IPS DF 4.7 (cell line): ENCODE measurements around the gene TMC7.
"Not testable (repeated sequence)": the region's sequence is repeated elsewhere in the genome, so short reads cannot be mapped to it uniquely, and the experiment has no call there.

ENCODE experiments used
- DNase-seq: peaks from one replicate; pipeline ENCODE4 v3.0.0-alpha.2; 2013; ENCODE audit warnings: low spot score; ENCODE audit errors: extremely low read depth

TMC7 gene

DNA sequence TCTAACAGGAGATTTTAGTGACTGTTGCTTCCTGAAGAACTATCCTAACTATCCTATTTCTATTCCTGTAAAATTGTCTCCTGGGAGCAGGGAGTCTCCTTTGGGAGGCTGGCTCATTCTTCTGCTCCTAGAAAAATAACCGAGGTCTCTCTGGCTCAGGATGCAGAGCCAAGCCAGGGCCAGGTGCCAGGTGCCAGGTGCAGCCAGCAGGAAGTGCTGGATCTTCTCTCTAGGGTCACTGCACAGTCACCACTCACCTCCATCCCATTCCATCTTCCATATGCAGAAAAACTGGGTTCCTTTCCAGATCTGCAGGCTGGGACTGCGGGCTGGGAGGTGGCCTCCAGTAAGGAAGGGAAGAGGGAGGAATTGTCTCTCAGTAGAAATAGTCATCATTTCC lies 3.8 kb upstream of the TMC7 start:
- DNase-seq: no peak

DNA sequence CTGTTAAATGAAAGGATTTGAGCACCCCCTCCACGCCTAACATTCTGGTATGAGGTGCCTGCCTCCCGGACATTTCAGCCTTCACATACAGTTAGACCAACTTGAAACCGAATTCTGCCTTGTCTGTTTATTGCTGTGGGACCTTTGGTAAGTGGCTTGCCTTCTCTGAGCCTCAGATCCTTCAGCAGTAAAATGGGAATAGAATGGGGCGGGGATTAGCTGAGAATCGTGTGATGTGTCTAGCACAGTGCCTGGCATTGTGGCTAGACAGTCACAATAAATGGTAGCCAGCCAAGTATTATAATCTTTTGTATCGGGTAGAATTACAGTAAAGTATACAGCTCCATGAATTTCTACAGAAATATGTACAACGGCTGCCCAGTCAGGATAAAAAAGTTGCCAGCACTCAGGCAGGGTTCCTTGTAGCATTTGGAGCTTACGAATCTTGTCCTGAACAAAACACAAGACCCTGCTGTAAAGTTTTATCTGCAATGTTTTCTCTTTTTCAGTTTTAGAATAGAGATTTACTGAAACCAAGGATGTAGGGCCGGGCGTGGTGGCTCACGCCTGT lies 786 bp downstream of the TMC7 start:
- DNase-seq: no peak

DNA sequence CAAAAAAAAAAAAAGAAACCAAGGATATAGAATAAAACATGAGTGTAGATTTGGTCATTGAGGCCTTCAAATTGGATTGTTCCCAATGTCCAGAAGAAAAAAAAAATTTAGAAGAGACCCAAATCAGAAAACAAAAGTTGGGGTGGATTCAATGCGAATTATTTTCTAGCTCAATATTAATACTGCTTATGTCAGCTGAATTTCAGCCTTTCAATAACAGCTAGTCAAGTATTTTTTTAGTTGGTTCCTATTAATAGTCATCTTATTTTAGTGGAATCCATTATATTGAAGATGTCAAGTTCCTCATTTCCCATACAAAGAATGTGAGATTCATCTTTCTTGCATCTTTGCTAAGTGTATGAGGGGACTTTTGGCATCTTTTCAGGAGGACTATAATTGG lies 1.5 kb downstream of the TMC7 start:
- DNase-seq: not testable (repeated sequence)

DNA sequence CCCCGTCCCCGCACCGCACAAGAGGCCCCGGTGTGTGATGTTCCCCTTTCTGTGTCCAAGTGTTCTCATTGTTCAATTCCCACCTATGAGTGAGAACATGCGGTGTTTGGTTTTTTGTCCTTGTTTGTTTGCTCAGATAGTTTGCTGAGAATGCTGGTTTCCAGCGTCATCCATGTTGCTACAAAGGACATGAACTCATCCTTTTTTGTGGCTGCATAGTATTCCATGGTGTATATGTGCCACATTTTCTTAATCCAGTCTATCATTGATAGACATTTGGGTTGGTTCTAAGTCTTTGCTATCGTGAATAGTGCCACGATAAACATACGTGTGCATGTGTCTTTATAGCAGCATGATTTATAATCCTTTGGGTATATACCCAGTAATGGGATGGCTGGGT lies 8.0 kb downstream of the TMC7 start:
- not testable (repeated sequence) for DNase-seq

DNA sequence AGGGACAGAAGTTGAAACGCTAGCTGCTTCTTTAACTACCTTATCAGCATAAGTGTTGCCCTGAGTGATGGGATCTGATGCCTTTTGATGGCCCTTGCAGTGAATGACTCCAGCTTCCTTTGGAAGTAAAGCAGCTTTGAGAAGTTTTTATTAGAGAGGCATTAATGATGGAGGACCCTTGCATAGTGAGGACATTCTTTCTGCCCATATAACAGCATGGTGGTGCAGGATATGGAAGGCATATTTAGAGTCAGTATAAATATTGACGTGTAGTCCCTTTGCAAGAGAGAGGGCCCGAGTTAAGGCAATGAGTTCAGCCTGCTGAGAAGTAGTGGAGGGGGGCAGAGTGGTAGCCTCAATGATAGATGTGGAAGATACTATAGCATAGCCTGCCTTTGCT lies 9.8 kb downstream of the TMC7 start:
- not testable (repeated sequence) for DNase-seq

DNA sequence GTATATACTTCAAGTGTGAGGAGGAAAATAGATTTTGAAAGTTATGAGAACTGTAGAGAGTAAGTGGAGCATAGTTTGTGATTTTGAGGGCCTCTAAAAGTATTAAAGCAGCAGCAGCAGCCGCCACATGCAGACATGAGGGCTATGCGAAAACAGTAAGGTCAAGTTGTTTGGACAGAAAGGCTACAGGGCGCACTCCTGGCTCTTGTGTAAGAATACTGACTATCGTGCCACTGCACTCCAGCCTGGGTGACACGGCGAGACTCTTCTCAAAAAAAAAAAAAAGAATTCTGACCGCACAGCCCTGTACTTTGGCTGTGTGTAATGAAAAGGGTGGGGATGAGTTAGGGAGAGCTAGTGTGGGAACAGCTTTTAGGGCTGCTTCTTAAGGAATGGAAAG lies 10.4 kb downstream of the TMC7 start:
- not testable (repeated sequence) for DNase-seq

DNA sequence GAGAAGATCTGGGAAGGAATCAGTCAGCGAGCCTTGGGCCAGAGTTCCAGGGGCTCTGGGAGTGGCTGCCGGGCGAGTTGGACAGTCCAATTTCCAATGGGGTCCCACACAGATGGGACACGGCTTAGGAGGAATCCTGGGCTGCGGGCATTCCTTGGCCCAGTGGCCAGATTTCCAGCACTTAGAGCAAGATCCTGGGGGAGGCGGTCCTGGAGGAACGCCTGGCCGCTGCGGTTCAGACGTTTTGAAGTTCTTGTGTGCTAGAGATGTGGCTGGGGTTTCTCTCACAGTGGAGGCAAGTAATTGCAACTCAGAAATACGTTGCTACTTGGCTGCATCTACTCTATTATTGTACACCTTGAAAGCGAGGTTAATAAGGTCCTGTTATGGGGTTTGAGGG lies 11.7 kb downstream of the TMC7 start:
- DNase-seq: not testable (repeated sequence)

DNA sequence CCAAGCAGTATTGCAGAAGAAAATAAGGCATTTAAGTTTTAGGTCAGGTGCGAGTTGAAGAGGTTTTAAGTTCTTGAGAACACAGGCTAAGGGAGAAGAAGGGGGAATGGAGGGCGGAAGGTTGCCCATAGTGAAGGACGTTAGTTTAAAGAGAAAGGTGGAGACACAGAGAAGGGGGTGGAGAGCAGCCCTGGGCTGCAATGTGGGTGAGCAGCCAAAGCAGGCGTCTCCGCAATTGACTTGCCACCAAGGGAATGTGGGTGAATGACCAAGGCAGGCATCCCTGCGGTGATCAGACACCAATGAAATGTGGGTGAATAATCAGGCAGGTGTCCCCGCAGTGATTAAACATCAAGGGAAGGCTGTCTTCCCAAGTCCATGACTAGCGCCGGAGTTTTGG lies 12.8 kb downstream of the TMC7 start:
- DNase-seq: not testable (repeated sequence)

DNA sequence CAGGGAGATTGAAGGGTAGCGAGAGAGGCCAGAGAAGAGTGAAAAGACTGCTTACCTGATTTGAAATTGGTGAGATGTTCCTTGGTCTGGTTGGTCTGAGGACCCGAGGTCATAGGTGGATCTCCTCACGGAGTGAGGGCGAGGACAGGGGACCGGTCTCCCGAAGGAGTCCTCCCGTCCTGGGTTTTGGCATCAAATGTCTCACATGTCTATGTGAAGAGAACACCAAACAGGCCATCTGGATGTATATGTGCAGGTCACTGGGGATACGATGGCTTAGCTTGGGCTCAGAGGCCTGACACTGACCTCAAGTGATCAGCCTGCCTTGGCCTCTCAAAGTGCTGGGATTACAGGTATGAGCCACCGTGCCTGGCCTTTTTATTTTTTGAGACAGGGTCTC lies 13.3 kb downstream of the TMC7 start:
- DNase-seq: not testable (repeated sequence)

DNA sequence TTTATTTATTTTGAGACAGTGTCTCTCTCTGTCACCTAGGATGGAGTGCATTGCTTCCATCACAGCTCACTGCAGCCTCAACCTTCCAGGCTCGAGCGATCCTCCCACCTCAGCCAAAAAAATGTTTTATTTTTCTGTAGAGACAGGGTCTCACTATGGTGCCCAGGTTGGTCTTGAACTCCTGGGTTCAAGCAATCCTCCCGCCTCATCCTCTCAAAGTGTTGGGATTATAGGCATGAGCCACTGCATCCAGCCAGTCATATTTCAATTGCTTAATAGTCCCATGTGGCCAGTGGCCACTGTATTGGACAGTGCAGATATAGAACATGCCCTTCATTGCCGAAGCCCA lies 15.3 kb downstream of the TMC7 start:
- no peak for DNase-seq

DNA sequence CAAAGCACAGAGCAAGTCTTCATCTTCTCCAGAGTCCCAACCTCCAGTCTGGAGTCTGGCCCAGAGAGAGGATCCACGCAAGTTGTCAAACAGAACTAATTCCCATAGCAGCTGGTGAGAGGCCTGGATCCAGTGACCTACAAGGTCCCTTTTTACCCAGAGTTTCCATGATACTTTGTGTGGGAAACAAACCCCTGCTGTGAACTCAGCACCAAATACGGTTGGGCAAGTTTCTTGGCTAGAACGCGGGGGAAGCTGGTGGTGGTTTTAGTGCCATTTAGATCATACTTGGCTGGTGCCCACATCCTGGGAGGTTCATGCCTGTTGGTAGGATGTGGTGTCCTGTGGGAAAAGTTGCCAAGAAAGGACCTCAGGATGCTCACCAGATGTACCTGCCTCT lies 18.1 kb downstream of the TMC7 start:
- no peak for DNase-seq

DNA sequence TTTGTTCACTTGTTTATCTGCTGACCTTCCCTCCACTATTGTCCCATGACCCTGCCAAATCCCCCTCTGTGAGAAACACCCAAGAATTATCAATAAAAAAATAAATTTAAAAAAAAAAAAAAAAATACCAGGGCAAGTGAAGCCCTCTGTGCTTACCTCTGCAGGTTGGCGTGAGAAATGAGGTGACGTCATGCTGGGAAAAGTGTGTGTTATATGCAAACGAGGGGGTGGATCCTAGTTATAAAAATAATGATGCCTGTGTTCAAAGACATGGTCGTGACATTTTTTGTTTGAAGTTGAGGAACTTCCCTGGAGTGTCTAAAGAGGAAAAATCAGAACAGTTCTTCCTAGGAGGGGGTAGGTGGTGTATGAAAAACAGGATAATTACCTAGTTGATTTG lies 20.2 kb downstream of the TMC7 start:
- DNase-seq: no peak

DNA sequence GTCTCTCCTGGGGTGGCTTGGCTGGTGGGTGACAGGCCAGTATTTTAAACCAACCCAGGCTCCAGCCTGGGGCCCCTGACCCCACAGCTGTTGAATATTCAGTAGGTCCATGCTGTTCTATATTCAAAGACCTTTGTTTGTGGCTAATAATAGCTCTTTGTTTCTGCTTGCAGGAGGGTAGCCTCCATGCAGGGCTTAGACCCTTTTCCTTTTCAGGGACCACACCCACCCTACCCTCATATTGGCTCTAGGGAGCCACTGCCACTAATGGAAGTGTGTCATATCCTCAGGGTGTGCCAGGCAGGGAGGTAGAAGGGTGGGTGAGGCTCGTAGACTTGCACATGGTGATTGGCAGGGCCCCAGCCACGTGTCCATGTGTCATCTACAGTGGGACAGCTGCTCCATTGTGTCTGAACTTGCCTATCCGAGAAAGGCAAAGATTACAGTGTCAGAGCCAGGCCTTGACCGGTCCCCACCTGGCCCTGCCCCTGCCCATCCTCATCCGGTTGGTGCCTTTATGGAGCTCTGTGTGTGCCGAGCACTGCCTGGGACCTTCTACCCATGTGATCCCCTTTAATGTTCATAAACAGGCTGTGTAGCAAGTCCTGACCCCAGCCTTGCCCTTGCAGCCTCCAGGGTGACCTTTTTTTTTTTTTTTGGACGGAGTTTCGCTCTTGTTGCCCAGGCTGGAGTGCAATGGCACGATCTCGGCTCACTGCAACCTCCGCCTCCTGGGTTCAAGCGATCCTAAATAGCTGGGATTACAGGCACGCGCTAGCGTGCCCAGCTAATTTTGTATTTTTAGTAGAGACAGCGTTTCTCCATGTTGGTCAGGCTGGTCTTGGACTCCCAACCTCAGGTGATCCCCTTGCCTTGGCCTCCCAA lies 22.1 kb downstream of the TMC7 start:
- no peak for DNase-seq

DNA sequence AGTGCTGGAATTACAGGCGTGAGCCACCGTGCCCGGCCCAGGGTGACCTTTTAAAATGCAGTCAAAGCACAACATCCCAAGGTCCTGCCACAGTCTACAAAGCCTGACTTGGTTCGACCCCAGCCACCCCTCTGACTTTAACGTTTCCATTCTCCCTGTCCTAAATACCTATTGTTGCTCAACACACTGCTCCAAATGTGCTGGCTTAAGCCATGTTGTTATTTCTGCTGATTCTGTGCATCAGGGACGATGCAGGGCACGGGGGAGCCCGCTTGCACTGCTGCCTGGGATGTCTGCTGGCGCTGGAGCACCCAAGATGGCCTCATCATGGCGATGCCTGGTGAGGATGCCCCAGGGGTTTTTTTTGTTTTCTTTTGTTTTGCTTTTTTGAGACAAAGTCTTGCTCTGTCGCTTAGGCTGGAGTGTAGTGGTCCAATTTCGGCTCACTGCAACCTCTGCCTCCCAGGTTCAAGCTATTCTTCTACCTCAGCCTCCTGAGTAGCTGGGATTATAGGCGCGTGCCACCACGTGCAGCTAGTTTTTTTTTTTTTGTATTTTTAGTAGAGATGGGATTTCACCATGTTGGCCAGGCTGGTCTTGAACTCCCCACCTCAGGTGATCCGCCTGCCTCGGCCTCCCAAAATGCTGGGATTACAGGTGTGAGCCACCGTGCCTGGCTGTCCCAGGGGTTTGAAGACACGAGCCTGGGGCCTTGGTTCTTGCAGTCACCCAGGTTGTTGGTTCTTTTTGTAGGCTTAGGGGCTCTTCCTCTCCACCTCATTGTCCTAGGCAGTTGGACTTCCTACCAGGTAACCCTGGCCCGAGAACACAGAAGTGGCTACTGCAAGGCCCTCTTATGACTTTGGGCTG lies 22.9 kb downstream of the TMC7 start:
- no peak for DNase-seq

DNA sequence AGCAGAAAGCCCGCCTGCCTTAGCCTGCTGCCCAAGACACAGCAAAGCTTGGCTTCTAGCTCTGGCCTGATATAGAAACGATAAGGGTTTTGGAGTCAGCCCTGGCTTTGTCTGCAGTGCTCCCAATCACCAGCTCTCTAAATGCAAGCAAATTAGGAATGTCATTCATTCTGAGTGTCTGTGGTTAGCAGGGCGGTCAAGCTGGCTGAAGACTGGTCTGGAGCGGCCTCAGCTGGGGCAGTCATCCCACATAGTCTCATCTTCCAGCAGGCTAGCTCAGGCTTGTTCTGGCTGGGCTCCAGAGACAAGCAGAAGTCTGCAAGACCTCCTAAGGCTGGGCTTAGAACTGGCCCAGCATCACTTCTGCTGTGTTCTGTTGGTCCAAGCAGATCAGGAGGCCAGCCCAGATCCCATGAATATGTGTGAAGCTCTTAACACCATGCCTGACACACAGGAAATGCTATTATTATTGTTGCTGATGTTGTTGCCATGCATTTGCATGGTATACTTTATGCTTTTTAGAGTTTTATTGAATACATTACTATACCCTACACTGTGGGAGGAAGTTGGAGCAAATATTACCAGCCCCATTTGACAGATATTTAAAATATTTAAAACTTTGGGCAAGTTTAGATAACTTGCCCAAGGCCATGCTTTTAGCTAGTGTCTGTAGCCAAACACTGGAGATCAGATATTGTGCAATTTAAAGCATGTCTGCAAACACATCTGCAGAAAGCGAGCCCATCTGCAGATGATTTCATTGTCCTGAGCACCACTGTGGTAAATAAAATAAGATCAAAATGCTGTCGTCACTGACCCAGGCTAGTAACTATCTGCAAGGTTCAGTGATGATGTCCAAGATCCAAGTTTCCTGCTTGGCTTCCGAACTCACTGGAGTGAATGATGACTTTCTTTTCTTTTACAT lies 24.8 kb downstream of the TMC7 start:
- DNase-seq: no peak

DNA sequence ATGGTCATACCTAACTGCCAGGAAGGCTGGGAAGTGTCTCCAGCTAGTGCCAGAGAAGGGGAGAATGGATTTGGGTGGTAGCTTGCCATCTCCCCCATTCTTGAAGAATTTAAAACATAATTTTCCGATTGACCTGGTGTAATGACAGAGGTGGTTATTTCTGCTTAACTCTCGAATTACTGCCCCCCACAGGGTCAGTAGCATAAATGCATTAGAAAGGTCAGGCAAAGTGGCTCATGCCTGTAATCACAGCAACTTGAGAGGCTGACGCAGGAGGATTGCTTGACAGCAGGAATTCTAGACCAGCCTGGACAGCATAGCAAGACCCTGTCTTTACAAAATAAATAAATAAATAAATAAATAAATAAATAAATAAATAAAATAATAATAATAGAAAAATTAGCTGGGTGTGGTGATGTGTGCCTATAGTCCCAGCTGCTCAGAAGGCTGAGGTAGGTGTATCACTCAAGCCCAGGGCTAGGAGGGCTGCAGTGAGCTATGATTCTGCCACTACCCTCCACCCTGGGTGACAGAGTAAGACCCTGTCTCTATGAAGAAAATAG lies 27.5 kb downstream of the TMC7 start:
- no peak for DNase-seq

DNA sequence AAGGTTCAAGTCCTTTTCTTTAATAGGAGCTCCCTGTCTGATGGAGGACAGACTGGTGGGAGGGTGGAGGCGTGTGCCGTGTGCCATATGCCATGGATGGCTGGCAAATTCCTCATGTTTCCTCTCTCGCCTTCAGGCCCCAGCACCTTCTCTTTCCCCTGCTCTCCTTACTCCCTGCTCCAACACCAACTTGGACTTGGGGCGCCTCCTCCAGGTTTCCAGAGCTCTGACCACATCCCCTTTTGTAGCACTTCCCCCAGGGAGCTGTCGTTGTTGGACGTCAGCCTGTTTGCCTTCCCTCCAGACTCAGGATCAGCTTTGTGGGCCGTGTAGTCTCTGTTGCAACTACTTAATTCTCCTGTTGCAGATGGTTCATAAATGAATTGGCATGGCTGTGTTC lies 30.7 kb downstream of the TMC7 start:
- no peak for DNase-seq

DNA sequence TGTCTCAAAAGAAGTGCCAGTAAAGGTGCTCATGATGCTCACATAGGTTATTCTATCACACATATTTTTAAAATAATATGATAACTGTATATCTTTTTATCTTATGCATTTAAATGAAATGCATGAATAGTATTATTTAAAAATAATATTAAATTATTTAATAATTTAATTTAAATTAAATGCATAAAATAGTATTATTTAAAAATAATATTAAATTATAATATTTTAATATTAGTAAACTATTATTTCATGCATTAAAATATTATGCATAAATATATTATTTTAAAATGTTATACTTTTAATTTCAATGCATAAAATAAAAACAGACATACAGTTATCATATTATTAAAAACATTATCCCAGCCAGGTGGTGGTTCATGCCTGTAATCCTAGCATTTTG lies 33.4 kb downstream of the TMC7 start:
- no peak for DNase-seq

DNA sequence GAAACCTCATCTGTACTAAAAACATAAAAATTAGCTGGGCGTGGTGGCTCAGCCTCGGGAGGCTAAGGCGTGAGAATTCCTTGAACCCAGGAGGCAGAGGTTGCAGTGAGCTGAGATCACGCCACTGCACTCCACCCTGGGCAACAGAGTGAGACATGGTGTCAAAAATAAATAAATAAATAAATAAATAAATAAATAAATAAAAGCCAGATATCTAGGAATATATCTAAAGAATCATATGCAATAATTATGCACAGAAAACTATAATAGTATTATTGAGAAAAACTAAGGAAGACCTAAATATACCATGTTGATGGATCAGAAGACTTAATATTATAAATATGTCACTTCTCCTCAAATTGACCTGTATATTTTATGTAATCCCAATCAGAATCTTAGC lies 37.0 kb downstream of the TMC7 start:
- no peak for DNase-seq

DNA sequence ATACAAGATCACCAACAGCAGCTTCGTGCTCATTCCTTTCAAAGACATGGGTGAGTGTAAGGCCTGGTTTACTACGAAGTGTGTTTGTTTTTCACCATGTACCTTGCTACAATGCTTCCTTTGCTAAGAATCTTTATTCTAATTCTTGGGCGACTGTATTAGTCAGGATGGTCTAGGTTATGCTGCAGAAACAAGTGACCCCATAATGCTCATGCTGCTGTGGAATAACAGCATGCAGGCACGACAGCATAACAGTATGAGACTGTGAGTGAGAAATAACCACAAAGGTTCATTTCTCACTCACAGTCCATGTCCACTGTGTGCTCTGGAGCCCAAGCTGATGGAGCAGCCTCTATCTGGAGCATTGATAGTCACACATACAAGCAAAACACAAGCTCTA lies 38.0 kb downstream of the TMC7 start:
- DNase-seq: no peak

DNA sequence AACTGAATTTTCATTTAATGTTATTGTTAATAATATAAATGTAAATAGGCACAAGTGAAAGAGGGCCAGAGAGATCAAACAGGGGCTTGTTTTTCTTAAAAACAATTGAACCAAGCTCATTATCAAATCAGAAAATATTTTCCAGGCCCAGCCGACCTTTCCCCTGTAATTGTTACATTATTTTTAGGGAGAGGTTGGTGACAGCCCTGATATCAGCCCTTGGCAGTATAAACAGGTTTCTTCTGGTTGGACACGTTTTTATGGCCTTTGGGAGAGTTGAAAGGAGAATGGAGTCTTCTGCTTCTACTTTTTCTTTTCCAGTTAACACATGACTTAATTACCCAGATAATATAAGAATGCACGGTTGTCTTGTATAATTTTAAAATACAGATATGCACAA lies 43.7 kb downstream of the TMC7 start:
- no peak for DNase-seq
